ENCODE measurements around the gene GLI3.

Gene GLI3

GRCh38 chr7:42235741-42236161, 1.3 kb downstream of the GLI3 start:
- DNase-seq = no peak

- no peak for DNase-seq
These were observed 2.3 kb downstream of the GLI3 start for GRCh38 chr7:42234736-42235135.

- no peak for DNase-seq
These were observed 3.2 kb downstream of the GLI3 start for GRCh38 chr7:42233695-42234331.

GRCh38 chr7:42233171-42233570, 3.8 kb downstream of the GLI3 start:
- no peak for DNase-seq

GRCh38 chr7:42232275-42232674, 4.7 kb downstream of the GLI3 start:
- DNase-seq = no peak

GRCh38 chr7:42231043-42231787, 5.8 kb downstream of the GLI3 start:
- DNase-seq = no peak

- DNase-seq = no peak
These were observed 8.9 kb downstream of the GLI3 start for GRCh38 chr7:42227936-42228591.

GRCh38 chr7:42227541-42227935, 9.5 kb downstream of the GLI3 start:
- no peak for DNase-seq

- DNase-seq = no peak
These were observed 10.0 kb downstream of the GLI3 start for GRCh38 chr7:42227021-42227420.

GRCh38 chr7:42226354-42226941, 10.6 kb downstream of the GLI3 start:
- no peak for DNase-seq

- no peak for DNase-seq
These were observed 12.5 kb downstream of the GLI3 start for GRCh38 chr7:42224391-42225003.

- DNase-seq = no peak
These were observed 14.1 kb downstream of the GLI3 start for GRCh38 chr7:42222891-42223290.

- no peak for DNase-seq
These were observed 14.9 kb downstream of the GLI3 start for GRCh38 chr7:42222125-42222524.

GRCh38 chr7:42221304-42221703, 15.7 kb downstream of the GLI3 start:
- DNase-seq = no peak

GRCh38 chr7:42219447-42219846, 17.6 kb downstream of the GLI3 start:
- no peak for DNase-seq

- DNase-seq = no peak
These were observed 18.8 kb downstream of the GLI3 start for GRCh38 chr7:42218248-42218647.

GRCh38 chr7:42217548-42217947, 19.5 kb downstream of the GLI3 start:
- DNase-seq = no peak

- DNase-seq = no peak
These were observed 20.0 kb downstream of the GLI3 start for GRCh38 chr7:42217053-42217452.

GRCh38 chr7:42214060-42214679, 22.8 kb downstream of the GLI3 start:
- DNase-seq = no peak

GRCh38 chr7:42213093-42213492, 23.9 kb downstream of the GLI3 start:
- no peak for DNase-seq

- DNase-seq = no peak
These were observed 24.4 kb downstream of the GLI3 start for GRCh38 chr7:42212541-42213090.

- DNase-seq = no peak
These were observed 25.1 kb downstream of the GLI3 start for GRCh38 chr7:42211938-42212337.

- DNase-seq = no peak
These were observed 26.2 kb downstream of the GLI3 start for GRCh38 chr7:42210779-42211178.
